Small intestine (tissue), 7 donors: ENCODE measurements around the gene CSNK1G2. TPM values are rescaled to one million over a fixed set of nuclear protein-coding genes. Genes with fewer than 3 reads are reported as not detected.

Experiments used
- DNase-seq, 2 donors: peaks; one replicate each; pipeline versions ENCODE4 v3.0.0 to v3.0.0-alpha.2; 2013
- FAIRE-seq: peaks from 2 replicates; lab custom pipeline; 2012; peaks lifted over from hg19 to GRCh38; lab: Jason Lieb, UNC
- H3K27ac ChIP-seq, 3 donors: one replicate each; pipeline ENCODE4 v1.5.1; 2013; ENCODE audit warnings: low read length in 2 of 3, mild to moderate bottlenecking in 2 of 3, control low read depth in 1 of 3, inconsistent platforms in 1 of 3, low read depth in 1 of 3, moderate library complexity in 1 of 3
- H3K27me3 ChIP-seq, 3 donors: one replicate each; pipeline ENCODE4 v1.6.1; 2013; ENCODE audit warnings: low read length in 3 of 3, inconsistent platforms in 1 of 3; ENCODE audit not compliant: control insufficient read depth in 3 of 3, insufficient read depth in 3 of 3
- H3K36me3 ChIP-seq, 3 donors: one replicate each; pipeline ENCODE4 v1.6.1; 2013; ENCODE audit warnings: low read length in 3 of 3, inconsistent platforms in 1 of 3, low read depth in 1 of 3, mild to moderate bottlenecking in 1 of 3, moderate library complexity in 1 of 3; ENCODE audit not compliant: control insufficient read depth in 3 of 3, insufficient read depth in 2 of 3
- H3K4me1 ChIP-seq, 3 donors: one replicate each; pipeline ENCODE4 v1.6.1; 2013; ENCODE audit warnings: low read length in 2 of 3, inconsistent platforms in 1 of 3, low read depth in 1 of 3, mild to moderate bottlenecking in 1 of 3, moderate library complexity in 1 of 3; ENCODE audit not compliant: control insufficient read depth in 3 of 3, insufficient read depth in 2 of 3
- H3K4me3 ChIP-seq, 3 donors: one replicate each; pipeline ENCODE4 v1.5.1; 2013; ENCODE audit warnings: low read length in 3 of 3, control low read depth in 1 of 3, inconsistent platforms in 1 of 3, low read depth in 1 of 3, mild to moderate bottlenecking in 1 of 3, moderate library complexity in 1 of 3
- H3K9me3 ChIP-seq, 2 donors: one replicate each; pipeline ENCODE4 v1.6.1; 2013; ENCODE audit warnings: low read depth in 1 of 2, low read length in 1 of 2; ENCODE audit not compliant: control insufficient read depth in 2 of 2, insufficient read depth in 1 of 2
- WGBS, 3 donors: extraction: QIAGEN DNeasy Blood & Tissue Kit; methylation state at CpG; one replicate each; pipeline ENCODE4 v1.1.7; 2013; 5-methylcytosine and 5-hydroxymethylcytosine counted together
- polyA plus RNA-seq, 4 donors: library from polyadenylated mRNA; stranded (reverse) in 3 of 4; unstranded in 1 of 4; fragments of 200-250 nt in 3 of 4; fragments of 120-200 nt in 1 of 4; gene quantifications; one replicate each; pipeline versions ENCODE4 v1.2.1 to v1.2.3, GENCODE V29; 2013
- donor health status: healthy with polysubstance abuse.
- donor health status: control.
- donor health status: control.
- donor health status: Bipolar disorder and iron deficiency.
- donor health status: healthy.

The CSNK1G2 gene
- polyA plus RNA-seq, 4 donors = 31.3 to 52.8 (median 42.0) TPM

GRCh38 chr19:1921825-1922224 lies 19.1 kb upstream of the CSNK1G2 start:
- Histone ChIP-seq H3K4me1 (no peaks in the 10 kb centered on the region), H3K36me3 (peaks cover 10 to 85% (median 15%) of the 10 kb centered on the region in 3 donors), H3K27me3 (no peaks in the 10 kb centered on the region), H3K4me3 (no peak overlapping the region), H3K9me3 (peaks cover 0 to 4% of the 10 kb centered on the region in 2 donors), H3K27ac (no peak overlapping the region)
- no peak for FAIRE-seq
- no peak for DNase-seq
- WGBS, 3 donors = 86 to 91% (median 89%) methylated on average over 15 of the region's 15 CpGs

- DNase-seq (no peak), FAIRE-seq (no peak)
- Histone ChIP-seq H3K4me3 (no peak overlapping the region), H3K36me3 (peaks cover 8 to 76% (median 15%) of the 10 kb centered on the region in 3 donors), H3K27ac (no peak overlapping the region), H3K4me1 (no peaks in the 10 kb centered on the region), H3K9me3 (peaks cover 0 to 4% of the 10 kb centered on the region in 2 donors), H3K27me3 (no peaks in the 10 kb centered on the region)
- 94 to 95% (median 94%) methylated on average over 23 of the region's 23 CpGs for WGBS, 3 donors
Observed at GRCh38 chr19:1922803-1923202, 18.2 kb upstream of the CSNK1G2 start.

GRCh38 chr19:1923319-1923718 lies 17.7 kb upstream of the CSNK1G2 start:
- Histone ChIP-seq H3K4me1 (no peaks in the 10 kb centered on the region), H3K4me3 (no peak overlapping the region), H3K36me3 (peaks cover 8 to 71% (median 15%) of the 10 kb centered on the region in 3 donors), H3K27me3 (no peaks in the 10 kb centered on the region), H3K27ac (no peak overlapping the region), H3K9me3 (peaks cover 0 to 4% of the 10 kb centered on the region in 2 donors)
- WGBS, 3 donors = 80 to 92% (median 88%) methylated on average over 6 to 8 of the region's 8 CpGs
- DNase-seq (no peak), FAIRE-seq (no peak)

- DNase-seq (no peak), FAIRE-seq (no peak)
- Histone ChIP-seq H3K4me1 (peaks cover 0 to 4% (median 0%) of the 10 kb centered on the region in 3 donors), H3K4me3 (no peak overlapping the region), H3K36me3 (peaks cover 8 to 60% (median 15%) of the 10 kb centered on the region in 3 donors), H3K27me3 (no peaks in the 10 kb centered on the region), H3K9me3 (peaks cover 0 to 4% of the 10 kb centered on the region in 2 donors), H3K27ac (no peak overlapping the region)
- 93 to 97% (median 94%) methylated on average over 28 to 35 of the region's 35 CpGs for WGBS, 3 donors
Observed at GRCh38 chr19:1924320-1924961, 16.5 kb upstream of the CSNK1G2 start.

- WGBS, 3 donors = 90 to 92% (median 91%) methylated on average over 16 of the region's 16 CpGs
- no peak overlapping the region for H3K4me3 ChIP-seq
- no peak overlapping the region for H3K27ac ChIP-seq
- DNase-seq (no peak), FAIRE-seq (no peak)
- peaks cover 8 to 52% (median 13%) of the 10 kb centered on the region in 3 donors for H3K36me3 ChIP-seq
- no peaks in the 10 kb centered on the region for H3K27me3 ChIP-seq
- peaks cover 0 to 12% (median 0%) of the 10 kb centered on the region in 3 donors for H3K4me1 ChIP-seq
- H3K9me3 ChIP-seq = peaks cover 0 to 4% of the 10 kb centered on the region in 2 donors
Observed at GRCh38 chr19:1925544-1925943, 15.4 kb upstream of the CSNK1G2 start.

- Histone ChIP-seq H3K27ac (peak overlapping the region in 2 of 3 donors; percentile 66 to 77), H3K4me1 (peaks cover 0 to 12% (median 0%) of the 10 kb centered on the region in 3 donors), H3K4me3 (peak overlapping the region in 2 of 3 donors; percentile 44 to 51), H3K9me3 (peaks cover 0 to 9% of the 10 kb centered on the region in 2 donors), H3K36me3 (peaks cover 6 to 17% (median 6%) of the 10 kb centered on the region in 3 donors), H3K27me3 (no peaks in the 10 kb centered on the region)
- DNase-seq = peak; percentile 86 to 91
- 4 to 11% (median 5%) methylated on average over 40 to 42 of the region's 42 CpGs for WGBS, 3 donors
- no peak for FAIRE-seq
Observed at GRCh38 chr19:1929021-1929742, 11.8 kb upstream of the CSNK1G2 start.

GRCh38 chr19:1931445-1931844 lies 9.5 kb upstream of the CSNK1G2 start:
- 85 to 100% (median 93%) methylated on average over 1 of the region's 1 CpG for WGBS, 3 donors
- Histone ChIP-seq H3K9me3 (peaks cover 0 to 19% of the 10 kb centered on the region in 2 donors), H3K36me3 (no peaks in the 10 kb centered on the region), H3K27me3 (no peaks in the 10 kb centered on the region), H3K4me3 (no peak overlapping the region), H3K27ac (no peak overlapping the region), H3K4me1 (peaks cover 0 to 12% (median 0%) of the 10 kb centered on the region in 3 donors)
- FAIRE-seq (no peak), DNase-seq (no peak)

- H3K4me1 ChIP-seq = peaks cover 0 to 12% (median 0%) of the 10 kb centered on the region in 3 donors
- no peak overlapping the region for H3K4me3 ChIP-seq
- DNase-seq (no peak), FAIRE-seq (no peak)
- no peaks in the 10 kb centered on the region for H3K27me3 ChIP-seq
- no peaks in the 10 kb centered on the region for H3K36me3 ChIP-seq
- 86 to 91% (median 88%) methylated on average over 8 of the region's 8 CpGs for WGBS, 3 donors
- no peak overlapping the region for H3K27ac ChIP-seq
- peaks cover 0 to 19% of the 10 kb centered on the region in 2 donors for H3K9me3 ChIP-seq
Observed at GRCh38 chr19:1932395-1932794, 8.6 kb upstream of the CSNK1G2 start.
